Osteoblast (primary cell): ENCODE data around the gene FAXDC2. TPM values are rescaled to one million over a fixed set of nuclear protein-coding genes. Genes with fewer than 3 reads are reported as not detected.

Experiments used
- DNase-seq: peaks from one replicate; pipeline ENCODE4 v3.0.0; 2011; ENCODE audit warnings: low spot score, mixed read lengths; ENCODE audit not compliant: insufficient read length; ENCODE audit errors: missing footprints
- H2AFZ ChIP-seq: 2 replicates; pipeline ENCODE4 v1.6.0; 2011; ENCODE audit warnings: mild to moderate bottlenecking, low read length
- H3K27ac ChIP-seq: 2 replicates; pipeline ENCODE4 v1.5.1; 2011; ENCODE audit warnings: mild to moderate bottlenecking, low read depth, low read length, moderate library complexity
- H3K27me3 ChIP-seq: 2 replicates; pipeline ENCODE4 v1.6.0; 2012; ENCODE audit warnings: mild to moderate bottlenecking, control low read depth, inconsistent platforms, low read length, moderate library complexity; ENCODE audit not compliant: insufficient read depth
- H3K36me3 ChIP-seq: 2 replicates; pipeline ENCODE4 v1.5.1; 2011; ENCODE audit warnings: mild to moderate bottlenecking, low read length, control low read depth, moderate library complexity; ENCODE audit not compliant: insufficient read depth
- H3K4me1 ChIP-seq: 2 replicates; pipeline ENCODE4 v1.5.1; 2011; ENCODE audit warnings: mild to moderate bottlenecking, low read length, control low read depth, moderate library complexity; ENCODE audit not compliant: insufficient read depth
- H3K4me2 ChIP-seq: 2 replicates; pipeline ENCODE4 v1.6.0; 2011; ENCODE audit warnings: mild to moderate bottlenecking, low read length; ENCODE audit not compliant: insufficient read depth
- H3K4me3 ChIP-seq: fragments of 200-600 bp; sonication (generic); 3 replicates; pipeline ENCODE4 v1.5.1; 2012; ENCODE audit warnings: mild to moderate bottlenecking, low read length, inconsistent platforms; ENCODE audit not compliant: insufficient read depth
- H3K79me2 ChIP-seq: 2 replicates; pipeline ENCODE4 v1.6.0; 2012; ENCODE audit warnings: mild to moderate bottlenecking, low read length, control low read depth, inconsistent platforms; ENCODE audit not compliant: insufficient read depth
- H3K9me3 ChIP-seq: 2 replicates; pipeline ENCODE4 v1.5.1; 2011; ENCODE audit warnings: low read depth, low read length, control low read depth
- H4K20me1 ChIP-seq: 2 replicates; pipeline ENCODE4 v1.6.0; 2012; ENCODE audit warnings: mild to moderate bottlenecking, low read length, control low read depth; ENCODE audit not compliant: insufficient read depth
- total RNA-seq: library from RNA; depleted of rRNA; stranded (reverse); fragments of >200 nt; gene quantifications from 2 replicates; pipeline ENCODE4 v1.2.3, GENCODE V29; 2012
- TF ChIP-seq, protein P1 (sequence below): IDR thresholded peaks from 2 replicates; pipeline ENCODE4 v1.5.1; 2011; ENCODE audit warnings: mild to moderate bottlenecking, low read depth, low read length, moderate library complexity; ENCODE audit errors: extremely low read depth

FAXDC2 gene
- total RNA-seq, 1 donor: 13.8 TPM

GRCh38 chr5:154896562-154897165 lies 46.3 kb upstream of the FAXDC2 start:
- Histone ChIP-seq H3K27me3 (no peaks in the 10 kb centered on the region), H3K36me3 (peaks cover 72% of the 10 kb centered on the region), H3K4me2 (no peak overlapping the region), H4K20me1 (no peaks in the 10 kb centered on the region), H2AFZ (no peak overlapping the region), H3K4me3 (no peak overlapping the region), H3K9me3 (no peaks in the 10 kb centered on the region), H3K4me1 (no peaks in the 10 kb centered on the region), H3K79me2 (no peaks in the 10 kb centered on the region), H3K27ac (no peak overlapping the region)
- TF ChIP-seq, protein P1, sequence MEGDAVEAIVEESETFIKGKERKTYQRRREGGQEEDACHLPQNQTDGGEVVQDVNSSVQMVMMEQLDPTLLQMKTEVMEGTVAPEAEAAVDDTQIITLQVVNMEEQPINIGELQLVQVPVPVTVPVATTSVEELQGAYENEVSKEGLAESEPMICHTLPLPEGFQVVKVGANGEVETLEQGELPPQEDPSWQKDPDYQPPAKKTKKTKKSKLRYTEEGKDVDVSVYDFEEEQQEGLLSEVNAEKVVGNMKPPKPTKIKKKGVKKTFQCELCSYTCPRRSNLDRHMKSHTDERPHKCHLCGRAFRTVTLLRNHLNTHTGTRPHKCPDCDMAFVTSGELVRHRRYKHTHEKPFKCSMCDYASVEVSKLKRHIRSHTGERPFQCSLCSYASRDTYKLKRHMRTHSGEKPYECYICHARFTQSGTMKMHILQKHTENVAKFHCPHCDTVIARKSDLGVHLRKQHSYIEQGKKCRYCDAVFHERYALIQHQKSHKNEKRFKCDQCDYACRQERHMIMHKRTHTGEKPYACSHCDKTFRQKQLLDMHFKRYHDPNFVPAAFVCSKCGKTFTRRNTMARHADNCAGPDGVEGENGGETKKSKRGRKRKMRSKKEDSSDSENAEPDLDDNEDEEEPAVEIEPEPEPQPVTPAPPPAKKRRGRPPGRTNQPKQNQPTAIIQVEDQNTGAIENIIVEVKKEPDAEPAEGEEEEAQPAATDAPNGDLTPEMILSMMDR: no peak
- DNase-seq: no peak

DNA sequence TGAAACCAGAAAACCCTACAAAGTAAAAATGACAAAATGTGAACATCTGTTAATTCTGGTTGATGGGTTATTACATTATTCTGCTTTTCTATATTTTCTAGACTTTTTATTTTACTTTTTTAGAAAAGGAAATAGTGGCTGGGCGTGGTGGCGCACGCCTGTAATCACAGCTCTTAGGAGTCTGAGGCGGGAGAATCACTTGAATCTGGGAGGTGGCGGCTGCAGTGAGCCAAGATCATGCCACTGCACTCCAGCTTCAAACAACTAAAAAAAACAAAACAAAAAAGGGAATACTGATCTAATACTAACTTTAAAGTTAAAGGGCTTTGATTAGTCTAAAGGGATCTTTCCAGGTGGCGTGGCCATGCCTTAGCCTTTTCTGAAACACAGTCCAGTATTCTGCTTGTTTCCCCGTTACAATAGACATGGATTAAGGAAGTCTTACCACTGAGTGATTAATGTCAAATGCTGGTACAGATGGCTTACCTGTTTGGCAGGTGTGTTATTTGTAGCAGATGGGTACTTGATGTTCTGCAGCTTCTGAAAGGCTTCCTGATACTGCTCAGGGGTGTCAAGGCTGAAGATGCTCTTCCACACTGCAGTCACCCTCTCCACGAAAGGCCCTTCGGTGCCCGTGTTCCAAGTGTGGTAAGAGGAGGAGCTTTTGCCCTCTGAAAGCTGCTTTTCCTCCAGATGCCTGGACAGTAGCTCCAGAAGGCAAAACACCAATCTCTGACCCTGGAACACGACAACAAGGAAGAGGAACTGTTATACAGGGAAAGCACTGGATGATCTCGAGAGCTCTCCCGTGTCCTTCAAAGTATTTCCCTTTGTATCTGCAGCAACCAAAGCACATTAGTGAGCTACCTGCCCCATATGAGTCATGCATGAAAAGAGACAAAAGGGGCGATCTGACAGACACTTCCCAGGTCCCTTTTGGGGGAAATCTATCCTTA lies 45.5 kb upstream of the FAXDC2 start:
- H3K79me2 ChIP-seq: no peaks in the 10 kb centered on the region
- H3K4me1 ChIP-seq: no peaks in the 10 kb centered on the region
- H3K4me2 ChIP-seq: no peak overlapping the region
- H3K36me3 ChIP-seq: peaks cover 71% of the 10 kb centered on the region
- H3K27me3 ChIP-seq: no peaks in the 10 kb centered on the region
- no peak overlapping the region for H2AFZ ChIP-seq
- H3K9me3 ChIP-seq: no peaks in the 10 kb centered on the region
- no peaks in the 10 kb centered on the region for H4K20me1 ChIP-seq
- TF ChIP-seq, protein P1: no peak
- H3K27ac ChIP-seq: no peak overlapping the region
- H3K4me3 ChIP-seq: no peak overlapping the region
- no peak for DNase-seq

- Histone ChIP-seq H3K9me3 (no peaks in the 10 kb centered on the region), H3K27me3 (no peaks in the 10 kb centered on the region), H3K79me2 (no peaks in the 10 kb centered on the region), H3K4me2 (no peak overlapping the region), H2AFZ (no peak overlapping the region), H3K4me3 (no peak overlapping the region), H3K4me1 (no peaks in the 10 kb centered on the region), H3K36me3 (peaks cover 57% of the 10 kb centered on the region), H4K20me1 (no peaks in the 10 kb centered on the region), H3K27ac (no peak overlapping the region)
- TF ChIP-seq, protein P1: no peak
- no peak for DNase-seq
Measured at GRCh38 chr5:154893381-154893780, 43.0 kb upstream of the FAXDC2 start.

- no peak for DNase-seq
- Histone ChIP-seq H2AFZ (no peak overlapping the region), H3K36me3 (peaks cover 60% of the 10 kb centered on the region), H3K27me3 (no peaks in the 10 kb centered on the region), H3K79me2 (no peaks in the 10 kb centered on the region), H3K4me3 (no peak overlapping the region), H3K4me2 (no peak overlapping the region), H3K9me3 (no peaks in the 10 kb centered on the region), H4K20me1 (no peaks in the 10 kb centered on the region), H3K27ac (no peak overlapping the region), H3K4me1 (no peaks in the 10 kb centered on the region)
- TF ChIP-seq, protein P1: no peak
Measured at GRCh38 chr5:154892369-154892771, 42.0 kb upstream of the FAXDC2 start.
